Cardiac muscle cell (in vitro differentiated cells and primary cell): ENCODE data around the gene LAIR2. TPM values are rescaled to one million over a fixed set of nuclear protein-coding genes. Genes with fewer than 3 reads are reported as not detected.

ENCODE experiments used
- DNase-seq, 2 donors: peaks; one replicate each; pipeline versions ENCODE4 v3.0.0 to v3.0.0-alpha.2; 2010 to 2017; ENCODE audit warnings: low read depth in 1 of 2, low spot score in 1 of 2
- H3K27ac ChIP-seq: fragments of 200-600 bp; sonication (generic); 2 replicates; pipeline ENCODE4 v1.5.1; 2016
- H3K27me3 ChIP-seq: fragments of 200-600 bp; sonication (generic); 2 replicates; pipeline ENCODE4 v1.6.0; 2016; ENCODE audit warnings: control low read depth
- H3K36me3 ChIP-seq: fragments of 200-600 bp; sonication (generic); 2 replicates; pipeline ENCODE4 v1.5.1; 2016; ENCODE audit warnings: control low read depth
- H3K4me1 ChIP-seq: fragments of 200-600 bp; sonication (generic); 2 replicates; pipeline ENCODE4 v1.8.1; 2017; ENCODE audit warnings: low read depth, mild to moderate bottlenecking, mixed run types
- H3K4me3 ChIP-seq: fragments of 200-600 bp; sonication (generic); 2 replicates; pipeline ENCODE4 v1.5.1; 2016; ENCODE audit warnings: mild to moderate bottlenecking
- H3K9me3 ChIP-seq: fragments of 200-600 bp; sonication (generic); 2 replicates; pipeline ENCODE4 v1.5.1; 2017; ENCODE audit warnings: low read depth, mild to moderate bottlenecking, control low read depth
- polyA plus RNA-seq: library from polyadenylated mRNA; unstranded; fragments of >200 nt; fragmentation: Nextera tagmentation; extraction: Ambion mirVana; gene quantifications from 2 replicates; pipeline ENCODE4 v1.2.1, GENCODE V29; 2016
- total RNA-seq: library from RNA; depleted of rRNA; stranded (reverse); fragments of >200 nt; gene quantifications from 2 replicates; pipeline ENCODE4 v1.2.3, GENCODE V29; 2016
- TF ChIP-seq, protein P1 (sequence below): IDR thresholded peaks from 2 replicates; pipeline ENCODE4 v1.5.1; 2012; ENCODE audit warnings: low read depth, mild to moderate bottlenecking, low read length

Gene LAIR2
- total and polyA plus RNA-seq, 2 experiments from 2014 or later = not detected

DNA sequence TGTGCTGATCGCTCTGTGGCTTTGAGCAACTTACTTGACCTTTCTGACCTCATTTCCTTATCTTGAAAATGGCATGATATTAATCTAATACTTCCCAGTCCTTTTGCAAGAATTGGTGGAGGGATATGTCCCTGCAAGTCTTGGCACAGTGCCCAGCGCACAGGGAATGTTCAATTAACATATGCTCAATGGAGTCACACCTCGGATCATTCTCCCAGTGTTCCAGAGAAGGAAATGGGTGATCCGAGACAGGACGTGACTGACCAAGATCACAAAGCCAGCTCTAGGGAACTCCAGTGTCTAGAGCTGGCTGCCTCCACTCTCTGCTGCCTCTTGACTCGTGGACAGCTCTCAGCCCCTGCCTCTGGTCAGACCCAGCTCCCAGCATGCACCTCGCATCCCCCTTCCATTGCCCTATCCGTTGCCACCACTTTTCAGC is 33.1 kb upstream of the LAIR2 start:
- H3K4me1 ChIP-seq = no peaks in the 10 kb centered on the region
- no peak overlapping the region for H3K27ac ChIP-seq
- H3K36me3 ChIP-seq = no peaks in the 10 kb centered on the region
- no peak for DNase-seq
- H3K4me3 ChIP-seq = no peak overlapping the region
- no peaks in the 10 kb centered on the region for H3K9me3 ChIP-seq
- TF ChIP-seq, protein P1, sequence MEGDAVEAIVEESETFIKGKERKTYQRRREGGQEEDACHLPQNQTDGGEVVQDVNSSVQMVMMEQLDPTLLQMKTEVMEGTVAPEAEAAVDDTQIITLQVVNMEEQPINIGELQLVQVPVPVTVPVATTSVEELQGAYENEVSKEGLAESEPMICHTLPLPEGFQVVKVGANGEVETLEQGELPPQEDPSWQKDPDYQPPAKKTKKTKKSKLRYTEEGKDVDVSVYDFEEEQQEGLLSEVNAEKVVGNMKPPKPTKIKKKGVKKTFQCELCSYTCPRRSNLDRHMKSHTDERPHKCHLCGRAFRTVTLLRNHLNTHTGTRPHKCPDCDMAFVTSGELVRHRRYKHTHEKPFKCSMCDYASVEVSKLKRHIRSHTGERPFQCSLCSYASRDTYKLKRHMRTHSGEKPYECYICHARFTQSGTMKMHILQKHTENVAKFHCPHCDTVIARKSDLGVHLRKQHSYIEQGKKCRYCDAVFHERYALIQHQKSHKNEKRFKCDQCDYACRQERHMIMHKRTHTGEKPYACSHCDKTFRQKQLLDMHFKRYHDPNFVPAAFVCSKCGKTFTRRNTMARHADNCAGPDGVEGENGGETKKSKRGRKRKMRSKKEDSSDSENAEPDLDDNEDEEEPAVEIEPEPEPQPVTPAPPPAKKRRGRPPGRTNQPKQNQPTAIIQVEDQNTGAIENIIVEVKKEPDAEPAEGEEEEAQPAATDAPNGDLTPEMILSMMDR = no peak
- peaks cover 20% of the 10 kb centered on the region for H3K27me3 ChIP-seq

DNA sequence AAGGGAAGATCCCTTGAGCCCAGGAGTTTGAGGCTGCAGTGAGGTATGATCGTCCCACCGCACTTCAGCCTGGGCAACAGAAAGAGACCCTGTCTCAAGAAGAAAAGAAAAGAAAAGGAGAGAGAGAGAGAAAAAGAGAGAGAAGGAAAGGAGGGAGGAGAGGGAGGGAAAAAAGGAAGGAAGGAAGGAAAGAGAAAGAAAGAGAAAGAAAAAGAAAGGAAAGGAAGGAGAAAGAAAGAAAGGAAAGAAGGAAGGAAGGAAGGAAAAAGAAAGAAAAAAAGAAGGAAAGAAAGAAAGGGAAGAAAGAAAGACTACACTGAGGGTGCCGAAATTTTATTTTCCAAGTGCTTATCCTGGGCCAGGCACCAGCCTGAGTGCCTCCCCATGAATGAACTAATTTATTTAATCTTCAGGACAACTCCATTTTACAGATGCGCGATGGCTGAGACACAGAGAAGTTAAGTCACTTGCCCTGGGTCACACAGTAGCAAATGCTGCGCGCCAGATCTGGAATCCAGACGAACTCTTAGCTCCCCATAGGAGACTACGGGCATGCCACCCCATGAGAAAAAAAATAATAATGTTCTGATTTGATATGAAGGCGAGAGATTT is 32.2 kb upstream of the LAIR2 start:
- H3K4me1 ChIP-seq = no peaks in the 10 kb centered on the region
- no peaks in the 10 kb centered on the region for H3K36me3 ChIP-seq
- H3K4me3 ChIP-seq = no peak overlapping the region
- H3K9me3 ChIP-seq = no peaks in the 10 kb centered on the region
- H3K27ac ChIP-seq = no peak overlapping the region
- TF ChIP-seq, protein P1 = no peak
- H3K27me3 ChIP-seq = peaks cover 20% of the 10 kb centered on the region
- no peak for DNase-seq

DNA sequence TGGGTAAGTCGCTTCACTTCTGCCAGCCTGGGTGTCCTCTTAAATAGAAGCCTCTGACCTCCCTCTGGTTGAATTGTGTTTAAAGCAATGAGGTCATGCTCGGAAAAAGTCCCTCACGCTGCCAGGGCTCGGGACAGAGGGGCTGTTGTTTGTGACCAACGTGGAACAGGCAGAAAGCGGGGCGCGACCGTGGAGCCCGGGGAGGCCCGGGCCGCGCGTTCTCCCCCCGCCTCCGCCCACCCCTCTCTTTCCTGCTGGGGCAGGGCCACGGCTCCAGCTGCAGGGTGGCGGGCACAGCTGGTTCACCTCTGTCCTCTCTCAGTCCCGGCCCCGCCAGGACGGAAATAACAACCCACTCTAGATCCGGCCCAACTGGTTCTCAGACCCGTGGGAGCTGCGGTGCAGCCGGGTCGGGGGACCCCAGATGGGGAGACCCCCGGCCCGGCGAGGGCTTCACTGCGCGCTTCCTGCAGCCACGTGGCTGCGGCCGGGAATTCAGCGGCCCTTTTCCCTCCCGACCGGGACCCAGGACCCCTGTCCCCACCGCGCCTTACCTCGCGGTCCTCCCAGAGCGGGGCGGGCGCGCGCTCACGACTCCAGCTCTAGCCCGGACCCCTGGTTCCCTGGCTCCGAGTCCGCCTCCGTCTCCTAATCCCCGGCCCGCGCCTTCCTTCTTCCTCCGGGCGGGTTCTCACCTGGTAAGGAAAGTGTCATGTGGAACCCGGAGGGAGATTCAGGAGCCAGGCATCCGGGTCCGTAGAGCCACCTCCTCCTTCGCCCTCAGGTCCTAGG is 31.4 kb upstream of the LAIR2 start:
- TF ChIP-seq, protein P1 = no peak
- DNase-seq = no peak
- H3K4me3 ChIP-seq = peak overlapping the region; percentile 12
- no peaks in the 10 kb centered on the region for H3K9me3 ChIP-seq
- no peaks in the 10 kb centered on the region for H3K36me3 ChIP-seq
- H3K27ac ChIP-seq = no peak overlapping the region
- no peaks in the 10 kb centered on the region for H3K4me1 ChIP-seq
- peaks cover 20% of the 10 kb centered on the region for H3K27me3 ChIP-seq

DNA sequence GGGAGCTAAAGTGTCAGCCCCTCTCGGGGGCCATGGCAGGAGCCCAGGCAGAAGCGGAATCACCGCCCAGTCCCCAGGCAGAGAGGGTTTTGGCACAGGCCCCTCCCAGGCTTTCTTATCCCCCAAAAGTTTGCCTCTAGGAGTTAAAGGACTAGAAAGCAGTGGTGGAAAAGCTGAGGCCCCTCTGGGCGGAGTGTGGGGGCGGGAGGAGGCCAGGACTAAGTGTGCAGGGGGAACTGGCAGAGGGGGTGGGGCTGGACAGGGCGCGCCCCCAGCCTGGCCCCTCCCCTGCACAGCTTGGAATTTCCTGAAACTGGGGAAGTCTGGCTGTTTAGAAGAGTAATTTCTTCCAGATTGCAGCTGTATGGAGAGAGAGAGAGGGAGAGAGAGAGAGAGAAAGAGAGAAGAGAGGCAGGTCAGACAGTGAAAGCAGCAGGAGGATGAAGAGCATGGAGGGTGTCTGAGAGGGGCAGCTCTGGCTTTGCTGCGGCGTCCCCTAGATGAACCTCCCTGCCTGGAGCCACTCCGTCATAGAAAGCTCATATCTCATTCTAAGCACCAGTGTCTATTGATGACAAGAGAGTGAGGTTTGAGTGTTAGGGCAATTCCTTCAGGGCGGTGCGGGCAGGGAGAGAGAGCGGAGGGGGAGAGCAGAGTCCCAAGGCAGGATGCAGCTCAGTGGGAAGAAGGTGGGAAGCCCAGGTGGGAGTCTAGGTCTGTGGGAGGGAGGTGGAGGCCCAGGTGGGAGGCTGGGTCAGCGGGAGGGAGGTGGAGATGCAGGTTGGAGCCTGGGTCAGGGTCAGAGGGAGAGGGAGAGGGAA is 29.4 kb upstream of the LAIR2 start, which contains the start of gene CDC42EP5:
TSS of gene CDC42EP5 (minus strand) at position 226 of the 821 bp plus-strand sequence. CDS start 7,749 bp downstream, outside the sequence.
- Histone ChIP-seq H3K36me3 (no peaks in the 10 kb centered on the region), H3K27me3 (peaks cover 20% of the 10 kb centered on the region), H3K27ac (peak within 1 kb of the TSS; percentile 67), H3K4me3 (peak within 1 kb of the TSS; percentile 4), H3K4me1 (no peaks in the 10 kb centered on the region), H3K9me3 (no peaks in the 10 kb centered on the region)
- DNase-seq = peak; percentile 59 to 95
- TF ChIP-seq, protein P1 = no peak

DNA sequence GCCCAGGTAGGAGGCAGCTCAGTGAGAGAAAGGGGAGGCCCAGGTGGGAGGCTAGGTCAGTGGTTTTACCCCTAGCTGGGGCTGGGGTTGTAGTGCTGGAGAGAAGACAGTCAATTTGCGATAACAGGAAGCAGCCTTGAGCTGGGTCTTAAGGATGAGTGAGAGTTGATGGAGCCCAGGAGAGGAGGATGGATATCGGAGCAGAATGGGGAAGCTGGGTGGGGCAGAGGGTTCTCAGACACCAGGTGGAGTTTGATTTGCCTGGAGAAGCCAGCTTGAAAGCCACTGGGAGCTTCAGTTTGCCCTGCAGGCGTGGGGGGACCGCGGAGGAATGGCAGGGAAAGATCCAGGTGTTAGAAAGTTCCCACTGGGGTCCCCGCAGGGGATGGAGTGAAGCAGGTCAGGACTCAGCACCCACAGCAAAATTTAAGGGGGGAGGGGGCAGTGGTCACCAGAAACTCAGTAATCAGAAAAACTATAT is 28.7 kb upstream of the LAIR2 start:
- Histone ChIP-seq H3K9me3 (no peaks in the 10 kb centered on the region), H3K27me3 (peaks cover 20% of the 10 kb centered on the region), H3K4me1 (no peaks in the 10 kb centered on the region), H3K4me3 (no peak overlapping the region), H3K36me3 (no peaks in the 10 kb centered on the region), H3K27ac (peak overlapping the region; percentile 67)
- TF ChIP-seq, protein P1 = no peak
- no peak for DNase-seq
